GM23338 (cell line): Measurements from ENCODE around the gene NUP88. TPM values are rescaled to one million over a fixed set of nuclear protein-coding genes. Genes with fewer than 3 reads are reported as not detected.

Source experiments
- ATAC-seq: fragments of 200-7000 bp; cut with Tn5 transposase; 3 replicates; pipeline ENCODE4 v1.9.1; 2020
- DNase-seq: peaks from one replicate; pipeline ENCODE4 v3.0.0-alpha.2; 2015; ENCODE audit warnings: low spot score
- H2AFZ ChIP-seq: fragments of 200-600 bp; sonication (generic); 2 replicates; pipeline ENCODE4 v1.8.0; 2016; ENCODE audit warnings: antibody characterized with exemption, mild to moderate bottlenecking, moderate library complexity
- H3F3A ChIP-seq: fragments of 200-600 bp; sonication (generic); replicated peaks from 2 replicates; pipeline ENCODE4 v1.8.0; 2017; ENCODE audit warnings: antibody characterized with exemption, mixed run types, low read depth
- H3K27ac ChIP-seq: fragments of 200-600 bp; sonication (generic); 2 replicates; pipeline ENCODE4 v1.6.1; 2016; ENCODE audit warnings: low read depth
- H3K27me3 ChIP-seq: fragments of 200-600 bp; sonication (generic); 2 replicates; pipeline ENCODE4 v1.8.0; 2016; ENCODE audit warnings: mild to moderate bottlenecking, mixed run types, moderate library complexity; ENCODE audit not compliant: insufficient read depth
- H3K36me3 ChIP-seq: fragments of 200-600 bp; sonication (generic); 2 replicates; pipeline ENCODE4 v1.8.0; 2016; ENCODE audit warnings: mild to moderate bottlenecking; ENCODE audit not compliant: insufficient read depth
- H3K4me1 ChIP-seq: fragments of 200-600 bp; sonication (generic); 2 replicates; pipeline ENCODE4 v1.8.0; 2016; ENCODE audit warnings: mild to moderate bottlenecking, moderate library complexity; ENCODE audit not compliant: insufficient read depth
- H3K4me2 ChIP-seq: fragments of 200-600 bp; sonication (generic); 2 replicates; pipeline ENCODE4 v1.7.1; 2017; ENCODE audit warnings: mixed run types
- H3K4me3 ChIP-seq: fragments of 200-600 bp; sonication (generic); 2 replicates; pipeline ENCODE4 v1.6.1; 2016; ENCODE audit warnings: mixed run types
- H3K79me2 ChIP-seq: fragments of 200-600 bp; sonication (generic); replicated peaks from 2 replicates; pipeline ENCODE4 v1.8.0; 2017; ENCODE audit warnings: mild to moderate bottlenecking; ENCODE audit not compliant: insufficient read depth
- H3K9me2 ChIP-seq: fragments of 200-600 bp; sonication (generic); 2 replicates; pipeline ENCODE4 v1.8.0; 2017; ENCODE audit not compliant: insufficient read depth
- H4K20me1 ChIP-seq: fragments of 200-600 bp; sonication (generic); replicated peaks from 2 replicates; pipeline ENCODE4 v1.8.0; 2017; ENCODE audit warnings: mild to moderate bottlenecking; ENCODE audit not compliant: insufficient read depth
- H3K27ac Mint-ChIP-seq: 2 replicates; pipeline ENCODE4 v1.8.0; 2020; ENCODE audit warnings: inconsistent platforms, mild to moderate bottlenecking, moderate library complexity, mixed read lengths
- H3K27me3 Mint-ChIP-seq: 3 replicates; pipeline ENCODE4 v1.8.0; 2022; ENCODE audit warnings: low read depth, mild to moderate bottlenecking, moderate library complexity, mixed read lengths, inconsistent platforms; ENCODE audit not compliant: insufficient read depth, poor library complexity
- H3K36me3 Mint-ChIP-seq: 3 replicates; pipeline ENCODE4 v1.8.0; 2021; ENCODE audit warnings: low read depth, mild to moderate bottlenecking, inconsistent platforms, moderate library complexity, mixed read lengths
- H3K4me1 Mint-ChIP-seq: 3 replicates; pipeline ENCODE4 v1.8.0; 2020; ENCODE audit warnings: mild to moderate bottlenecking, inconsistent platforms, mixed read lengths
- H3K4me3 Mint-ChIP-seq: 3 replicates; pipeline ENCODE4 v1.8.0; 2021; ENCODE audit warnings: moderate library complexity, mild to moderate bottlenecking, inconsistent platforms, mixed read lengths
- H3K9me3 Mint-ChIP-seq: 3 replicates; pipeline ENCODE4 v1.8.0; 2020; ENCODE audit warnings: moderate library complexity, mild to moderate bottlenecking, inconsistent platforms, mixed read lengths
- EZH2phosphoT487 ChIP-seq: fragments of 200-600 bp; sonication (generic); IDR thresholded peaks from one replicate; pipeline ENCODE4 v1.8.1; 2018; ENCODE audit warnings: antibody characterized with exemption; ENCODE audit not compliant: unreplicated experiment
- NANOG ChIP-seq: IDR thresholded peaks from 2 replicates; pipeline ENCODE4 v1.6.1; 2016; ENCODE audit warnings: antibody characterized with exemption, borderline replicate concordance
- ZNF114 ChIP-seq: fragments of 250-450 bp; sonication (Bioruptor Pico); IDR thresholded peaks from 2 replicates; pipeline ENCODE4 v1.5.0; 2020; ENCODE audit warnings: mild to moderate bottlenecking, moderate library complexity
- ZNF331 ChIP-seq: fragments of 250-450 bp; sonication (Bioruptor Pico); IDR thresholded peaks from 2 replicates; pipeline ENCODE4 v1.5.0; 2020; ENCODE audit warnings: low read depth, mild to moderate bottlenecking, moderate library complexity
- polyA plus RNA-seq: library from polyadenylated mRNA; unstranded; fragments of >200 nt; fragmentation: Nextera tagmentation; extraction: Ambion mirVana; gene quantifications from 2 replicates; pipeline ENCODE4 v1.2.1, GENCODE V29; 2016
- total RNA-seq: library from RNA; depleted of rRNA; stranded (reverse); fragments of >200 nt; shearing (Covaris generic); gene quantifications from 2 replicates; pipeline ENCODE4 v1.2.3, GENCODE V29; 2014
- TF ChIP-seq, protein P1 (sequence below): fragments of 250-450 bp; sonication (Bioruptor Pico); IDR thresholded peaks from 2 replicates; pipeline ENCODE4 v1.5.0; 2020; ENCODE audit warnings: mild to moderate bottlenecking, moderate library complexity
- TF ChIP-seq, protein P2 (sequence below): IDR thresholded peaks from one replicate; pipeline ENCODE4 v1.6.1; 2018; ENCODE audit warnings: antibody characterized with exemption; ENCODE audit not compliant: unreplicated experiment
- TF ChIP-seq, protein P3 (sequence below): IDR thresholded peaks from 2 replicates; pipeline ENCODE4 v1.6.1; 2016; ENCODE audit warnings: antibody characterized with exemption
- TF ChIP-seq, protein P4 (sequence below), 2 experiments: fragments of 200-600 bp in 1 of 2; sonication (generic) in 1 of 2; conservative IDR thresholded peaks; 2 replicates each; pipeline versions ENCODE4 v1.5.1 to v1.6.1; 2016 to 2017; ENCODE audit warnings: antibody characterized with exemption in 2 of 2, low read depth in 2 of 2, mild to moderate bottlenecking in 2 of 2, moderate library complexity in 1 of 2

The NUP88 gene
- total and polyA plus RNA-seq, 2 experiments from 2014 or later = 110 to 172 TPM

DNA sequence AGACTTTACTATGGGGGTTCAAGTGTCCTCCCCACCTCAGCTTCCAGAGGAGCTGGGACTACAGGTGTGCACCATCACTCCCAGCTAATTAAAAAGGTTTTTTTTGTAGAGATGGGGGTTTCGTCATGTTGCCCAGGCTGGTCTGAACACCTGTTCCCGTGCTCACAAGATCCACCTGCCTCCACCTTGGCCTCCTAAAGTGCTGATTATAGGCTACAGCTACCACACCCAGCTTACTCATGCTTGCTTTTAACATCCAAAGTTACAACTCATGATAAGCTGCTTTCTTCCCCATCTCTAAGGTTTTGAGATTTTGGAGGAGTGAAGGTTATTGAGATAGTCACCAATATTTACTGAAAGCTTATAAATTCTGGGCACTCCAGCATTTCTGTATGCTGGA, 2.6 kb downstream of the NUP88 start (continued):
- TF ChIP-seq, protein P1, sequence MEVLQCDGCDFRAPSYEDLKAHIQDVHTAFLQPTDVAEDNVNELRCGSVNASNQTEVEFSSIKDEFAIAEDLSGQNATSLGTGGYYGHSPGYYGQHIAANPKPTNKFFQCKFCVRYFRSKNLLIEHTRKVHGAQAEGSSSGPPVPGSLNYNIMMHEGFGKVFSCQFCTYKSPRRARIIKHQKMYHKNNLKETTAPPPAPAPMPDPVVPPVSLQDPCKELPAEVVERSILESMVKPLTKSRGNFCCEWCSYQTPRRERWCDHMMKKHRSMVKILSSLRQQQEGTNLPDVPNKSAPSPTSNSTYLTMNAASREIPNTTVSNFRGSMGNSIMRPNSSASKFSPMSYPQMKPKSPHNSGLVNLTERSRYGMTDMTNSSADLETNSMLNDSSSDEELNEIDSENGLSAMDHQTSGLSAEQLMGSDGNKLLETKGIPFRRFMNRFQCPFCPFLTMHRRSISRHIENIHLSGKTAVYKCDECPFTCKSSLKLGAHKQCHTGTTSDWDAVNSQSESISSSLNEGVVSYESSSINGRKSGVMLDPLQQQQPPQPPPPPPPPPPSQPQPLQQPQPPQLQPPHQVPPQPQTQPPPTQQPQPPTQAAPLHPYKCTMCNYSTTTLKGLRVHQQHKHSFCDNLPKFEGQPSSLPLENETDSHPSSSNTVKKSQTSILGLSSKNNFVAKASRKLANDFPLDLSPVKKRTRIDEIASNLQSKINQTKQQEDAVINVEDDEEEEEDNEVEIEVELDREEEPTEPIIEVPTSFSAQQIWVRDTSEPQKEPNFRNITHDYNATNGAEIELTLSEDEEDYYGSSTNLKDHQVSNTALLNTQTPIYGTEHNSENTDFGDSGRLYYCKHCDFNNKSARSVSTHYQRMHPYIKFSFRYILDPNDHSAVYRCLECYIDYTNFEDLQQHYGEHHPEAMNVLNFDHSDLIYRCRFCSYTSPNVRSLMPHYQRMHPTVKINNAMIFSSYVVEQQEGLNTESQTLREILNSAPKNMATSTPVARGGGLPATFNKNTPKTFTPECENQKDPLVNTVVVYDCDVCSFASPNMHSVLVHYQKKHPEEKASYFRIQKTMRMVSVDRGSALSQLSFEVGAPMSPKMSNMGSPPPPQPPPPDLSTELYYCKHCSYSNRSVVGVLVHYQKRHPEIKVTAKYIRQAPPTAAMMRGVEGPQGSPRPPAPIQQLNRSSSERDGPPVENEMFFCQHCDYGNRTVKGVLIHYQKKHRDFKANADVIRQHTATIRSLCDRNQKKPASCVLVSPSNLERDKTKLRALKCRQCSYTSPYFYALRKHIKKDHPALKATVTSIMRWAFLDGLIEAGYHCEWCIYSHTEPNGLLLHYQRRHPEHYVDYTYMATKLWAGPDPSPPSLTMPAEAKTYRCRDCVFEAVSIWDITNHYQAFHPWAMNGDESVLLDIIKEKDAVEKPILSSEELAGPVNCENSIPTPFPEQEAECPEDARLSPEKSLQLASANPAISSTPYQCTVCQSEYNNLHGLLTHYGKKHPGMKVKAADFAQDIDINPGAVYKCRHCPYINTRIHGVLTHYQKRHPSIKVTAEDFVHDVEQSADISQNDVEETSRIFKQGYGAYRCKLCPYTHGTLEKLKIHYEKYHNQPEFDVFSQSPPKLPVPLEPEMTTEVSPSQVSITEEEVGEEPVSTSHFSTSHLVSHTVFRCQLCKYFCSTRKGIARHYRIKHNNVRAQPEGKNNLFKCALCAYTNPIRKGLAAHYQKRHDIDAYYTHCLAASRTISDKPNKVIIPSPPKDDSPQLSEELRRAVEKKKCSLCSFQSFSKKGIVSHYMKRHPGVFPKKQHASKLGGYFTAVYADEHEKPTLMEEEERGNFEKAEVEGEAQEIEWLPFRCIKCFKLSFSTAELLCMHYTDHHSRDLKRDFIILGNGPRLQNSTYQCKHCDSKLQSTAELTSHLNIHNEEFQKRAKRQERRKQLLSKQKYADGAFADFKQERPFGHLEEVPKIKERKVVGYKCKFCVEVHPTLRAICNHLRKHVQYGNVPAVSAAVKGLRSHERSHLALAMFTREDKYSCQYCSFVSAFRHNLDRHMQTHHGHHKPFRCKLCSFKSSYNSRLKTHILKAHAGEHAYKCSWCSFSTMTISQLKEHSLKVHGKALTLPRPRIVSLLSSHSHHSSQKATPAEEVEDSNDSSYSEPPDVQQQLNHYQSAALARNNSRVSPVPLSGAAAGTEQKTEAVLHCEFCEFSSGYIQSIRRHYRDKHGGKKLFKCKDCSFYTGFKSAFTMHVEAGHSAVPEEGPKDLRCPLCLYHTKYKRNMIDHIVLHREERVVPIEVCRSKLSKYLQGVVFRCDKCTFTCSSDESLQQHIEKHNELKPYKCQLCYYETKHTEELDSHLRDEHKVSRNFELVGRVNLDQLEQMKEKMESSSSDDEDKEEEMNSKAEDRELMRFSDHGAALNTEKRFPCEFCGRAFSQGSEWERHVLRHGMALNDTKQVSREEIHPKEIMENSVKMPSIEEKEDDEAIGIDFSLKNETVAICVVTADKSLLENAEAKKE (CRISPR knock-in tag) = no peak
- TF ChIP-seq, protein P2, sequence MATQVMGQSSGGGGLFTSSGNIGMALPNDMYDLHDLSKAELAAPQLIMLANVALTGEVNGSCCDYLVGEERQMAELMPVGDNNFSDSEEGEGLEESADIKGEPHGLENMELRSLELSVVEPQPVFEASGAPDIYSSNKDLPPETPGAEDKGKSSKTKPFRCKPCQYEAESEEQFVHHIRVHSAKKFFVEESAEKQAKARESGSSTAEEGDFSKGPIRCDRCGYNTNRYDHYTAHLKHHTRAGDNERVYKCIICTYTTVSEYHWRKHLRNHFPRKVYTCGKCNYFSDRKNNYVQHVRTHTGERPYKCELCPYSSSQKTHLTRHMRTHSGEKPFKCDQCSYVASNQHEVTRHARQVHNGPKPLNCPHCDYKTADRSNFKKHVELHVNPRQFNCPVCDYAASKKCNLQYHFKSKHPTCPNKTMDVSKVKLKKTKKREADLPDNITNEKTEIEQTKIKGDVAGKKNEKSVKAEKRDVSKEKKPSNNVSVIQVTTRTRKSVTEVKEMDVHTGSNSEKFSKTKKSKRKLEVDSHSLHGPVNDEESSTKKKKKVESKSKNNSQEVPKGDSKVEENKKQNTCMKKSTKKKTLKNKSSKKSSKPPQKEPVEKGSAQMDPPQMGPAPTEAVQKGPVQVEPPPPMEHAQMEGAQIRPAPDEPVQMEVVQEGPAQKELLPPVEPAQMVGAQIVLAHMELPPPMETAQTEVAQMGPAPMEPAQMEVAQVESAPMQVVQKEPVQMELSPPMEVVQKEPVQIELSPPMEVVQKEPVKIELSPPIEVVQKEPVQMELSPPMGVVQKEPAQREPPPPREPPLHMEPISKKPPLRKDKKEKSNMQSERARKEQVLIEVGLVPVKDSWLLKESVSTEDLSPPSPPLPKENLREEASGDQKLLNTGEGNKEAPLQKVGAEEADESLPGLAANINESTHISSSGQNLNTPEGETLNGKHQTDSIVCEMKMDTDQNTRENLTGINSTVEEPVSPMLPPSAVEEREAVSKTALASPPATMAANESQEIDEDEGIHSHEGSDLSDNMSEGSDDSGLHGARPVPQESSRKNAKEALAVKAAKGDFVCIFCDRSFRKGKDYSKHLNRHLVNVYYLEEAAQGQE = no peak

DNA sequence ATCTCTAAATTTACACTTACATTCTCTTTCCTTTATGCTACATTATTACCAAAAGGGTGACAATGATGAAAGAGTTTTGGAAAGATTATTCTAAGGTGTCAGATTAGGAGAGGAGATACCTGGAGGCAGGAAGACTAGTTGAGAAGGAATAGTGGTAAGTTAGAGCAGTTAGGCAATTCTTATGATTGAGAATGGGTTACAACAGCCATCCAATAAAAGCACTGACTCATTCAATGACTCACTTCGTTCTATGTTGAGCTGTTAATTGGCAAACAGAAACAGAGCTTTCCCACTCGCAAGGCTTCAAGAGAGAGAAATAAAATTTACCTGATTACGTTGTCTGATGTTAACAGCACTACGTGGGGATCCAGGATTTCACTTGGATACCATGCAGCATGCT, 5.8 kb downstream of the NUP88 start:
- Histone ChIP-seq H3K4me1 (no peaks in the 10 kb centered on the region), H3K27ac (no peak overlapping the region), H3K27me3 (no peaks in the 10 kb centered on the region), H2AFZ (no peak overlapping the region), H3K79me2 (peaks cover 79% of the 10 kb centered on the region), H3F3A (no peaks in the 10 kb centered on the region), H3K4me2 (no peak overlapping the region), H3K9me2 (no peaks in the 10 kb centered on the region), H4K20me1 (peaks cover 30% of the 10 kb centered on the region), H3K36me3 (peaks cover 74% of the 10 kb centered on the region), H3K4me3 (no peak overlapping the region)
- peaks cover 4% of the 10 kb centered on the region for H3K27me3 Mint-ChIP-seq
- no peaks in the 10 kb centered on the region for H3K9me3 Mint-ChIP-seq
- peak overlapping the region; percentile 43; the same call in 1 of the 2 replicates for H3K27ac Mint-ChIP-seq
- no peak overlapping the region for H3K4me3 Mint-ChIP-seq
- no peaks in the 10 kb centered on the region for H3K4me1 Mint-ChIP-seq
- no peak for ATAC-seq
- DNase-seq = no peak
- peaks cover 58% of the 10 kb centered on the region for H3K36me3 Mint-ChIP-seq
- TF ChIP-seq, protein P2 = no peak
- no peak for TF ChIP-seq ZNF114
- TF ChIP-seq, protein P3, sequence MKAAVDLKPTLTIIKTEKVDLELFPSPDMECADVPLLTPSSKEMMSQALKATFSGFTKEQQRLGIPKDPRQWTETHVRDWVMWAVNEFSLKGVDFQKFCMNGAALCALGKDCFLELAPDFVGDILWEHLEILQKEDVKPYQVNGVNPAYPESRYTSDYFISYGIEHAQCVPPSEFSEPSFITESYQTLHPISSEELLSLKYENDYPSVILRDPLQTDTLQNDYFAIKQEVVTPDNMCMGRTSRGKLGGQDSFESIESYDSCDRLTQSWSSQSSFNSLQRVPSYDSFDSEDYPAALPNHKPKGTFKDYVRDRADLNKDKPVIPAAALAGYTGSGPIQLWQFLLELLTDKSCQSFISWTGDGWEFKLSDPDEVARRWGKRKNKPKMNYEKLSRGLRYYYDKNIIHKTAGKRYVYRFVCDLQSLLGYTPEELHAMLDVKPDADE = no peak
- TF ChIP-seq, protein P4, sequence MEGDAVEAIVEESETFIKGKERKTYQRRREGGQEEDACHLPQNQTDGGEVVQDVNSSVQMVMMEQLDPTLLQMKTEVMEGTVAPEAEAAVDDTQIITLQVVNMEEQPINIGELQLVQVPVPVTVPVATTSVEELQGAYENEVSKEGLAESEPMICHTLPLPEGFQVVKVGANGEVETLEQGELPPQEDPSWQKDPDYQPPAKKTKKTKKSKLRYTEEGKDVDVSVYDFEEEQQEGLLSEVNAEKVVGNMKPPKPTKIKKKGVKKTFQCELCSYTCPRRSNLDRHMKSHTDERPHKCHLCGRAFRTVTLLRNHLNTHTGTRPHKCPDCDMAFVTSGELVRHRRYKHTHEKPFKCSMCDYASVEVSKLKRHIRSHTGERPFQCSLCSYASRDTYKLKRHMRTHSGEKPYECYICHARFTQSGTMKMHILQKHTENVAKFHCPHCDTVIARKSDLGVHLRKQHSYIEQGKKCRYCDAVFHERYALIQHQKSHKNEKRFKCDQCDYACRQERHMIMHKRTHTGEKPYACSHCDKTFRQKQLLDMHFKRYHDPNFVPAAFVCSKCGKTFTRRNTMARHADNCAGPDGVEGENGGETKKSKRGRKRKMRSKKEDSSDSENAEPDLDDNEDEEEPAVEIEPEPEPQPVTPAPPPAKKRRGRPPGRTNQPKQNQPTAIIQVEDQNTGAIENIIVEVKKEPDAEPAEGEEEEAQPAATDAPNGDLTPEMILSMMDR (conservative IDR thresholded peaks at IDR 0.05; ENCODE audit: low read depth in 2 of 2) = no peak
- TF ChIP-seq NANOG = no peak
- TF ChIP-seq EZH2phosphoT487 = no peak
- no peak for TF ChIP-seq ZNF331 (CRISPR knock-in tag)
